GM19468 (cell line): ENCODE measurements around the gene STK26.
A peak's percentile ranks its signal among the peaks of the same experiment; 100 is the strongest.
"Not testable (repeated sequence)": the region's sequence is repeated elsewhere in the genome, so short reads cannot be mapped to it uniquely, and the experiment has no call there.

Experiments
- ATAC-seq: cut with Tn5 transposase; IDR thresholded peaks from one replicate; pipeline ENCODE4 v1.9.1; 2021; ENCODE audit warnings: mild to moderate bottlenecking, moderate library complexity, moderate number of reproducible peaks; ENCODE audit not compliant: unreplicated experiment; ENCODE audit errors: extremely low read depth

STK26 gene

GRCh38 chrX:132034648-132035047 lies 11.5 kb downstream of the STK26 start:
- peak; percentile 31 for ATAC-seq

- ATAC-seq, result no peak
These were observed 14.4 kb downstream of the STK26 start for GRCh38 chrX:132037479-132037993.

GRCh38 chrX:132040066-132040465 lies 17.0 kb downstream of the STK26 start:
- no peak for ATAC-seq

- no peak for ATAC-seq
These were observed 17.9 kb downstream of the STK26 start for GRCh38 chrX:132041015-132041414.

- ATAC-seq, result no peak
These were observed 20.9 kb downstream of the STK26 start for GRCh38 chrX:132043977-132044376.

- ATAC-seq, result no peak
These were observed 21.9 kb downstream of the STK26 start for GRCh38 chrX:132044953-132045352.

GRCh38 chrX:132045456-132045855 lies 22.4 kb downstream of the STK26 start:
- ATAC-seq, result no peak

- no peak for ATAC-seq
These were observed 23.4 kb downstream of the STK26 start for GRCh38 chrX:132046533-132046932.

GRCh38 chrX:132051778-132052177 lies 28.7 kb downstream of the STK26 start:
- ATAC-seq, result not testable (repeated sequence)

GRCh38 chrX:132058050-132058449 lies 34.9 kb downstream of the STK26 start:
- no peak for ATAC-seq

- ATAC-seq, result no peak
These were observed 35.9 kb downstream of the STK26 start for GRCh38 chrX:132058975-132059374.

GRCh38 chrX:132059973-132060540 lies 37.0 kb downstream of the STK26 start:
- no peak for ATAC-seq

GRCh38 chrX:132063334-132063733 lies 40.2 kb downstream of the STK26 start:
- no peak for ATAC-seq

GRCh38 chrX:132063862-132064261 lies 40.8 kb downstream of the STK26 start:
- no peak for ATAC-seq

- no peak for ATAC-seq
These were observed 45.3 kb downstream of the STK26 start for GRCh38 chrX:132068405-132068804.

GRCh38 chrX:132071254-132071653 lies 48.2 kb downstream of the STK26 start:
- no peak for ATAC-seq

GRCh38 chrX:132077414-132077813 lies 54.3 kb downstream of the STK26 start:
- no peak for ATAC-seq

GRCh38 chrX:132077912-132078311 lies 54.8 kb downstream of the STK26 start:
- ATAC-seq, result no peak

- no peak for ATAC-seq
These were observed 62.7 kb downstream of the STK26 start for GRCh38 chrX:132085786-132086185.

- ATAC-seq, result no peak
These were observed 63.6 kb downstream of the STK26 start for GRCh38 chrX:132086672-132087071.

- ATAC-seq, result no peak
These were observed 65.8 kb downstream of the STK26 start for GRCh38 chrX:132088864-132089263.

GRCh38 chrX:132090403-132091159 lies 67.5 kb downstream of the STK26 start:
- no peak for ATAC-seq
